ENCODE data around the gene TRIP12. TPM values are rescaled to one million over a fixed set of nuclear protein-coding genes. Genes with fewer than 3 reads are reported as not detected.

TRIP12 gene
- polyA plus RNA-seq, 3 donors: 22.2 to 56.7 (median 44.0) TPM

DNA sequence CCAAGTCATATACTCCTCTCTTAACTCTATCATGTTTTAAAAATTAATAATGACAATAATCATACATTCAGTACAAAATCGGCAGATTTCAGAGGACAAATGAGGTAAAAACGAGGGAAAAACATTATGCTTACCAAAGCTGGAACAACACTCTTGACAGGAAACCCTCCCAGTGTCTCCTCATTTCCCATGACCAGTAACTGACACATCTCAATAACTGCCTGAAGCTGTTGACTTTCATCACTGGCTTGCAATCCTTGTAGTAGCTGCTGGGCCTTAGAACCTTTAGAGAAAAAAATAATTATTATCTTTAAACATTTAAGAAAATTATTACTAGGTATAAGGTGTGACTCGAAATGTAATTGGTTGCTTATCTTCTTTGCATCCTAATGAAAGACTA is 103.6 kb downstream of the TRIP12 start:
- Histone ChIP-seq H3K9ac (ENCODE audit: insufficient read depth, low read length, poor library complexity, severe bottlenecking) (no peak overlapping the region), H2AFZ (ENCODE audit: insufficient read depth, low read depth, low read length, poor library complexity, severe bottlenecking) (no peak overlapping the region), H3K79me2 (ENCODE audit: insufficient read depth, low read length) (no peaks in the 10 kb centered on the region), H3K27me3 (ENCODE audit: control insufficient read depth in 2 of 2, insufficient read depth in 2 of 2, low read length in 2 of 2) (no peaks in the 10 kb centered on the region), H3K36me3 (replicated peaks in 1 of 2; ENCODE audit: control insufficient read depth in 1 of 2, insufficient read depth in 2 of 2, low read length in 2 of 2) (peaks cover 87 to 92% of the 10 kb centered on the region in 2 donors), H3K4me3 (replicated peaks in 1 of 3; ENCODE audit: low read depth in 2 of 3, low read length in 3 of 3) (no peak overlapping the region), H3K9me3 (replicated peaks in 1 of 2; ENCODE audit: control insufficient read depth in 1 of 2, insufficient read depth in 1 of 2, low read length in 2 of 2) (no peaks in the 10 kb centered on the region), H3K4me1 (ENCODE audit: control insufficient read depth in 1 of 2, insufficient read depth in 2 of 2, low read length in 2 of 2) (no peaks in the 10 kb centered on the region), H4K20me1 (ENCODE audit: insufficient read depth, low read length) (peaks cover 32% of the 10 kb centered on the region), H3K4me2 (replicated peaks; ENCODE audit: extremely low read depth, low read length, poor library complexity, severe bottlenecking) (no peak overlapping the region), H3K27ac (ENCODE audit: low read depth in 1 of 2, low read length in 2 of 2) (no peak overlapping the region)
- no peaks in the 10 kb centered on the region for H3K9me3 Mint-ChIP-seq
- 83% methylated on average over 2 of the region's 3 CpGs for WGBS (ENCODE audit: insufficient coverage)
- TF ChIP-seq, protein P1, sequence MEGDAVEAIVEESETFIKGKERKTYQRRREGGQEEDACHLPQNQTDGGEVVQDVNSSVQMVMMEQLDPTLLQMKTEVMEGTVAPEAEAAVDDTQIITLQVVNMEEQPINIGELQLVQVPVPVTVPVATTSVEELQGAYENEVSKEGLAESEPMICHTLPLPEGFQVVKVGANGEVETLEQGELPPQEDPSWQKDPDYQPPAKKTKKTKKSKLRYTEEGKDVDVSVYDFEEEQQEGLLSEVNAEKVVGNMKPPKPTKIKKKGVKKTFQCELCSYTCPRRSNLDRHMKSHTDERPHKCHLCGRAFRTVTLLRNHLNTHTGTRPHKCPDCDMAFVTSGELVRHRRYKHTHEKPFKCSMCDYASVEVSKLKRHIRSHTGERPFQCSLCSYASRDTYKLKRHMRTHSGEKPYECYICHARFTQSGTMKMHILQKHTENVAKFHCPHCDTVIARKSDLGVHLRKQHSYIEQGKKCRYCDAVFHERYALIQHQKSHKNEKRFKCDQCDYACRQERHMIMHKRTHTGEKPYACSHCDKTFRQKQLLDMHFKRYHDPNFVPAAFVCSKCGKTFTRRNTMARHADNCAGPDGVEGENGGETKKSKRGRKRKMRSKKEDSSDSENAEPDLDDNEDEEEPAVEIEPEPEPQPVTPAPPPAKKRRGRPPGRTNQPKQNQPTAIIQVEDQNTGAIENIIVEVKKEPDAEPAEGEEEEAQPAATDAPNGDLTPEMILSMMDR (IDR thresholded peaks at IDR 0.05): no peak
- H3K27ac Mint-ChIP-seq: no peak overlapping the region
- H3K4me1 Mint-ChIP-seq: peaks cover 1% of the 10 kb centered on the region
- H3K36me3 Mint-ChIP-seq: peaks cover 64 to 73% of the 10 kb centered on the region in 2 donors
- intact Hi-C loops (cut with micrococcal nuclease): no loop called here
- H3K27me3 Mint-ChIP-seq (ENCODE audit: low read depth in 3 of 3): no peaks in the 10 kb centered on the region
- no peak overlapping the region for H3K4me3 Mint-ChIP-seq
- no peak for DNase-seq

DNA sequence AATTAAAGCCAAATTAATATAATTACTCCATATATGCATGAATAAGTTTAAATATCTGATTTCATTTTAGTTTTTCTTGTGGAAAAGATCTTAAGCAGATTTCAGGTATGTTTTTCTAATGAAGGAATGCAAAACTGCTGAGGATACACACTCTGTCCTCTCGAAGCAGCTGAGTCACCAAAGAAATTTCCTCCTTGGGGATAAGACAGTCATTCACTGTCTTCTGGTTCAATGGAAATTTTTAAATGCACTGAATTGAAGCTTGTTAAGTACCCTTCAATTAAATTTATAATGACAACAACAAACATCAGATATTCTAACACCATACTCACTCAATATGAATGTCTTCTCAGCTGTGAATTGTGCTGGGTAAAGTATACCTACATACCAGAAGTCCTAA is 106.0 kb downstream of the TRIP12 start:
- WGBS (ENCODE audit: insufficient coverage): no CpG with 5 or more reads among the region's 1 CpG
- Histone ChIP-seq H3K27me3 (ENCODE audit: control insufficient read depth in 2 of 2, insufficient read depth in 2 of 2, low read length in 2 of 2) (no peaks in the 10 kb centered on the region), H3K79me2 (ENCODE audit: insufficient read depth, low read length) (no peaks in the 10 kb centered on the region), H3K4me1 (ENCODE audit: control insufficient read depth in 1 of 2, insufficient read depth in 2 of 2, low read length in 2 of 2) (no peaks in the 10 kb centered on the region), H3K36me3 (replicated peaks in 1 of 2; ENCODE audit: control insufficient read depth in 1 of 2, insufficient read depth in 2 of 2, low read length in 2 of 2) (peaks cover 87 to 91% of the 10 kb centered on the region in 2 donors), H2AFZ (ENCODE audit: insufficient read depth, low read depth, low read length, poor library complexity, severe bottlenecking) (no peak overlapping the region), H3K4me2 (replicated peaks; ENCODE audit: extremely low read depth, low read length, poor library complexity, severe bottlenecking) (no peak overlapping the region), H3K27ac (ENCODE audit: low read depth in 1 of 2, low read length in 2 of 2) (no peak overlapping the region), H3K9ac (ENCODE audit: insufficient read depth, low read length, poor library complexity, severe bottlenecking) (no peak overlapping the region), H3K9me3 (replicated peaks in 1 of 2; ENCODE audit: control insufficient read depth in 1 of 2, insufficient read depth in 1 of 2, low read length in 2 of 2) (no peaks in the 10 kb centered on the region), H4K20me1 (ENCODE audit: insufficient read depth, low read length) (peaks cover 21% of the 10 kb centered on the region), H3K4me3 (replicated peaks in 1 of 3; ENCODE audit: low read depth in 2 of 3, low read length in 3 of 3) (no peak overlapping the region)
- TF ChIP-seq, protein P1 (IDR thresholded peaks at IDR 0.05): no peak
- Mint-ChIP-seq H3K9me3 (no peaks in the 10 kb centered on the region), H3K36me3 (peaks cover 55 to 79% of the 10 kb centered on the region in 2 donors), H3K27me3 (ENCODE audit: low read depth in 3 of 3) (no peaks in the 10 kb centered on the region), H3K4me1 (peaks cover 1% of the 10 kb centered on the region), H3K27ac (no peak overlapping the region), H3K4me3 (no peak overlapping the region)
- no peak for DNase-seq
- intact Hi-C loops (cut with micrococcal nuclease): no loop called here
